GM19238 (cell line): ENCODE data around the gene RAD51B.
A peak's percentile ranks its signal among the peaks of the same experiment; 100 is the strongest.
"Not testable (repeated sequence)": the region's sequence is repeated elsewhere in the genome, so short reads cannot be mapped to it uniquely, and the experiment has no call there.

Experiments
- DNase-seq: peaks from one replicate; pipeline ENCODE4 v3.0.0; 2011; ENCODE audit warnings: low spot score; ENCODE audit not compliant: insufficient read length

RAD51B gene

GRCh38 chr14:68662826-68663225, 843.2 kb downstream of the RAD51B start:
- DNase-seq = not testable (repeated sequence)

- peak; percentile 40 for DNase-seq
Measured at GRCh38 chr14:68663385-68664076, 844.0 kb downstream of the RAD51B start.

- no peak for DNase-seq
Measured at GRCh38 chr14:68664225-68664681, 844.7 kb downstream of the RAD51B start.

- no peak for DNase-seq
Measured at GRCh38 chr14:68665131-68665530, 845.6 kb downstream of the RAD51B start.

GRCh38 chr14:68665792-68666204, 846.2 kb downstream of the RAD51B start:
- no peak for DNase-seq

GRCh38 chr14:68666236-68666635, 846.7 kb downstream of the RAD51B start:
- DNase-seq = no peak

- no peak for DNase-seq
Measured at GRCh38 chr14:68666899-68667298, 847.3 kb downstream of the RAD51B start.

GRCh38 chr14:68667313-68667791, 847.8 kb downstream of the RAD51B start:
- no peak for DNase-seq

- DNase-seq = no peak
Measured at GRCh38 chr14:68668028-68668427, 848.4 kb downstream of the RAD51B start.

- no peak for DNase-seq
Measured at GRCh38 chr14:68668531-68668930, 849.0 kb downstream of the RAD51B start.

- no peak for DNase-seq
Measured at GRCh38 chr14:68669111-68669511, 849.5 kb downstream of the RAD51B start.

- no peak for DNase-seq
Measured at GRCh38 chr14:68669603-68670358, 850.2 kb downstream of the RAD51B start.

GRCh38 chr14:68670359-68670715, 850.8 kb downstream of the RAD51B start:
- DNase-seq = no peak

- DNase-seq = no peak
Measured at GRCh38 chr14:68671909-68672308, 852.3 kb downstream of the RAD51B start.

GRCh38 chr14:68672609-68673285, 853.2 kb downstream of the RAD51B start:
- no peak for DNase-seq

GRCh38 chr14:68673464-68673863, 853.9 kb downstream of the RAD51B start:
- DNase-seq = no peak

- no peak for DNase-seq
Measured at GRCh38 chr14:68674538-68675232, 855.1 kb downstream of the RAD51B start.

GRCh38 chr14:68675233-68675577, 855.6 kb downstream of the RAD51B start:
- no peak for DNase-seq

GRCh38 chr14:68676511-68676943, 856.9 kb downstream of the RAD51B start:
- no peak for DNase-seq

GRCh38 chr14:68677476-68677875, 857.9 kb downstream of the RAD51B start:
- DNase-seq = no peak

- no peak for DNase-seq
Measured at GRCh38 chr14:68677901-68678300, 858.3 kb downstream of the RAD51B start.

- no peak for DNase-seq
Measured at GRCh38 chr14:68678471-68678870, 858.9 kb downstream of the RAD51B start.
